Activated naive CD4-positive, alpha-beta T cell (primary cell): ENCODE measurements around the gene COX7A2L.
"Not testable (repeated sequence)": the region's sequence is repeated elsewhere in the genome, so short reads cannot be mapped to it uniquely, and the experiment has no call there.

Experiments
- DNase-seq, 4 experiments: peaks; one replicate each; lab custom pipeline; 2025; lab: John Stamatoyannopoulos, UW

The COX7A2L gene, protein sequence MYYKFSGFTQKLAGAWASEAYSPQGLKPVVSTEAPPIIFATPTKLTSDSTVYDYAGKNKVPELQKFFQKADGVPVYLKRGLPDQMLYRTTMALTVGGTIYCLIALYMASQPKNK

DNA sequence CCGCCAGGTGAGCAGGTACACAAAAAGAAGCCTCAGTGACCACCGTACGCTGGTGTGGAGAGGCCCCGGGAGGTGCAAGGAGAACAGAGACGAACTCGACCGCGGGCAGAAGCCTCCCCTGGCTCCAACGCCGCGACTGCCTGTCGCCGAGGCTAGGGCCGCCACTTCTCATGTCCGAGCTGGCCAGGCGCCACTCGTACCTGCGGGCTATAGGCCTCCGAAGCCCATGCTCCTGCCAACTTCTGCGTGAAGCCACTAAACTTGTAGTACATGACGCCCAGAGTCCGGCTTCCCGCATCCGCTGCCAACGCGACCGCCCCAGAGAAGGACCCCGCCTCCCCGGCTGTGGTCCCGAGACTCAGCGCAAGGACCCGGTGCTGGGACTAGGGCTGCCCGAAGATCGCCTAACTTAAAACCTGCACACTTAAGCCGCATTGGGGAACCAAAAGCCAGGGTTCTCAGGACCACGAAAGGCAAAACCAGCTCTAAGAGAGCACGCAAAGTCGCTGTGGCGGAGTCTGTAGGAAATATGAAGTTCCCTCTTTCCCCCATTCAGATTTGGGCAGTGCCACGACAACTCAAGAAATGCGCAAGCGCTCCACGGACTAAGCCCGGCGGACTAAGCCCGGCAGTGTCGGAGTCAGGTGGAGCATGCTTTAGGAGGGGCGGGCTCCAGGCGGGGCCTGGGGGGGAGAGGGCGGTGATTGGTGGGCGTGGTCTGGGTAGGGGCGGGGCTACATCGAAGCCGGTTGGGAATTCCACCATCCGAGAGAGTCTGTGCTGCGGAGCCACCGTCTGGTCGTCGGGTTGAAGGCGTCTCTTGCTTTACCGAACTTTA, at the start of gene COX7A2L:
Gene COX7A2L, minus strand, starts transcription at position 328 of the 838 bp plus-strand sequence. Its CDS starts 56 bp downstream, at position 272.
- peak; percentile 91 to 93 (median 92) for DNase-seq

DNA sequence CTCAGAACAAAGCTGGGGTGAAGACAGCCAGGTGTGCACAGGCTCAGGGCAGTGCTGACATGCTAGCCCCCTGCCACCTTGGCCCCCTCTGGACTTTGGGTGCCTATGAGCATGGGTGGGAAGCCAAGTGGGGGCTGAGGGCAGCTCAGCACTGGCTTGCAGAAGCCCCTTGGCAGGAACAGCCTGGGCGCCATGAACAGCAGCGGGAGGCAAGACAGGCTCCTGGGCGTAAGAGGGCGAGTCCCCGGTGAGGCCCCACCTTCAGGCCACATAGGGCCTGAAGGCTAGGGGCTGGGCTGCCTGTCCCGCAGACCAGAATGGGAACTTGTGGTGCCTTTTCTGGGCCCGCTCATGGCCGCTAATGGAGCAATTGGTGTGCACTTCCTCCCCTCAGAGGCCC, 47.0 kb upstream of the COX7A2L start:
- no peak for DNase-seq

GRCh38 chr2:42407476-42407875, 46.5 kb upstream of the COX7A2L start:
- DNase-seq = no peak

DNA sequence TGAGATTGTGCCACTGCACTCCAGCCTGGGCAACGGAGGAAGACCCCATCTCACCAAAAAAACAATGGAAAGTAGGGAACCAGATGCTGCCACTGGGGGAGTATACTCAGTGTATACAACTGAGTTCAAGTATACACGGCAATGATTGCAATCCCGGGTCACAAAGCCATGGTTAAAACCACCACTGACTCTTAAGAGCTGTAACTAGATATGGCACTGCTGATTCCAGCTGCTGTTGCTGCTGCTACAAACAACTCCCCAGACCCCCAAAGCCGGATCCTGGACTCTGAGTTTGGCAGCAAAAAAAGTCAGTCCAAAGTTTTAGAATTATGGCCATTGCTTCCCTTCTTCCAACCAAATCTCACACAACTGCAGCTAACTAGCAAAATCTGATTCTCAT, 43.7 kb upstream of the COX7A2L start:
- DNase-seq = no peak

- no peak for DNase-seq
These were observed 40.8 kb upstream of the COX7A2L start for GRCh38 chr2:42401773-42402172.

GRCh38 chr2:42398052-42398451, 37.0 kb upstream of the COX7A2L start:
- DNase-seq = not testable (repeated sequence)

GRCh38 chr2:42393320-42393719, 32.3 kb upstream of the COX7A2L start:
- DNase-seq = not testable (repeated sequence)

- no peak for DNase-seq
These were observed 31.2 kb upstream of the COX7A2L start for GRCh38 chr2:42392191-42392590.

GRCh38 chr2:42390401-42390969, 29.5 kb upstream of the COX7A2L start:
- no peak for DNase-seq

DNA sequence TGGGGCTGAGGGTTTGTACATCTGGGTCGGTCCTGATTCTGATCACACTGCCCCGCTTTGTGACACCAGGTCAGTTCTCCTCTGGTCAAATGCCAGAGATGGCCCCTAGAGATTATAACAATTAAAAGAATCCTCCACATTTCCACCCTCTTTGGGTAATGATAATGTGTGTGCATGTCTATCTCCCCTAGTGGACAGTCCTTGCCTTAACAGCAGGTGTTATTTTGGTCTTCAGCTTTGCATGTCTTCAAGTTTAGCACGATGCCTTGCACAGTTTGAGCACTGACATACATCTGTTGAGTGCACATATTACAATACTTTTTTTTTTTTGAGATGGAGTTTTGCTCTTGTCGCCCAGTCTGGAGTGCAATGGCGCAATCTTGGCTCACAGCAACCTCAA, 25.7 kb upstream of the COX7A2L start:
- no peak for DNase-seq

- DNase-seq = no peak
These were observed 24.2 kb upstream of the COX7A2L start for GRCh38 chr2:42385225-42385624.

- DNase-seq = no peak
These were observed 23.0 kb upstream of the COX7A2L start for GRCh38 chr2:42383855-42384530.

- no peak for DNase-seq
These were observed 21.1 kb upstream of the COX7A2L start for GRCh38 chr2:42382144-42382543.

- DNase-seq = not testable (repeated sequence)
These were observed 19.0 kb upstream of the COX7A2L start for GRCh38 chr2:42380026-42380425.

GRCh38 chr2:42378415-42378814, 17.4 kb upstream of the COX7A2L start:
- no peak for DNase-seq

GRCh38 chr2:42376758-42377157, 15.7 kb upstream of the COX7A2L start:
- DNase-seq = no peak

- no peak for DNase-seq
These were observed 11.6 kb upstream of the COX7A2L start for GRCh38 chr2:42372474-42373200.

- no peak for DNase-seq
These were observed 10.8 kb upstream of the COX7A2L start for GRCh38 chr2:42371611-42372473.

DNA sequence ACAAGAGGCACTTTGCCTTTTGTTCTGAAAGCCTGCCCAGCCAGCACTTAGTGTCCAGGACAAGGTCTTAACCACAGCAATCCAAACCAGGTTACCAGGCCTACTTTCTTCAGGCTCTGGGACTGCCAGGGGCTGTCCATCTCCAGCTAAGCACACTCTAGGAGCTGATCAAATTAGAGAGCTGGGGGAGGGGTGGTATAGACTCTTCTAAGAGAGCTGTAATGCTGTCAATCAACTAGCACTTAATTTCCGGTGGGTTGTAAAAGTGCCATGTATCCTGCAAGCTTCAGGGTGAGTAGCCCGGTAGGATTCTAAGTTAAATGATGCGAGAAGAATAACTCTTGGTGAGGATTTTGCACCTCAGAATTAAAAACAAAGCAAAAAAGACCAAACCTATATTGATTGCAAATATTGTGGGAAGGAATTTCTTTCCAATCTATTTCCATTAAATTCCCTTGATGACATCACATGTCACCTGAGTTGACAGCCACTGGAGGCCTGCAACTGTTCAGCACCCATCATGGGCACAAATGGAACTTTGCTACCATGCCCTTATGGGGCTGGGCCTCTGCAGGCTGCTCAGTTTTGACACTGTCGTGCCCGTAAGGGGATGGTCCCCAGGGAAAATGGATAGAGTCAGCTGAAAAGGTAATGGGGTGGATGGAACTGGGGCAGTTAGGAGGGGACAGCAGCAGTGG, 8.7 kb upstream of the COX7A2L start:
- no peak for DNase-seq

- DNase-seq = no peak
These were observed 8.0 kb upstream of the COX7A2L start for GRCh38 chr2:42368817-42369531.
